GM12801 (cell line): ENCODE results near the gene GPATCH4.

Source experiments
- TF ChIP-seq, protein P1 (sequence below): IDR thresholded peaks from one replicate; pipeline ENCODE4 v1.5.1; 2011; ENCODE audit warnings: control low read depth; ENCODE audit not compliant: insufficient read length; ENCODE audit errors: extremely low read depth

GPATCH4 gene

DNA sequence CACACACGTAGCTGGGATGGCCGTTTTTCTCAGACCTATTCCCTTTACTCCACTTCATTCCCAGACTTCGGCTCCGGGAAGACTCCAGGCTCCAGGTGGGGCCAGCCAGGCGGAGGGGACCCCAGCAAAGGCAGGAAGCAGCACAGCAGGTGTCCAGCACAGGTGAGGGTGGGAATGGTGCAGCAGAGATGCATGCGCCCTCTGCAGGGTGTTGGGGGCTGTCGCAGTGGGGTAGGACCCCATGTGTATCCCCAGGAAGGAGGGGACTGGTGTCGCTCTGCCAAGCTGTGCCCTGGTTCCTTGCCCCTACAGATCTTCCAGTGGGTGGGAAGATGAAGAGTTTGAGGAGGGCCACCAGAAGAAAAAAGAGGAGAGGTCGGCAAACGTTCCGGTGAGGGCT is 16.5 kb downstream of the GPATCH4 start:
- TF ChIP-seq, protein P1, sequence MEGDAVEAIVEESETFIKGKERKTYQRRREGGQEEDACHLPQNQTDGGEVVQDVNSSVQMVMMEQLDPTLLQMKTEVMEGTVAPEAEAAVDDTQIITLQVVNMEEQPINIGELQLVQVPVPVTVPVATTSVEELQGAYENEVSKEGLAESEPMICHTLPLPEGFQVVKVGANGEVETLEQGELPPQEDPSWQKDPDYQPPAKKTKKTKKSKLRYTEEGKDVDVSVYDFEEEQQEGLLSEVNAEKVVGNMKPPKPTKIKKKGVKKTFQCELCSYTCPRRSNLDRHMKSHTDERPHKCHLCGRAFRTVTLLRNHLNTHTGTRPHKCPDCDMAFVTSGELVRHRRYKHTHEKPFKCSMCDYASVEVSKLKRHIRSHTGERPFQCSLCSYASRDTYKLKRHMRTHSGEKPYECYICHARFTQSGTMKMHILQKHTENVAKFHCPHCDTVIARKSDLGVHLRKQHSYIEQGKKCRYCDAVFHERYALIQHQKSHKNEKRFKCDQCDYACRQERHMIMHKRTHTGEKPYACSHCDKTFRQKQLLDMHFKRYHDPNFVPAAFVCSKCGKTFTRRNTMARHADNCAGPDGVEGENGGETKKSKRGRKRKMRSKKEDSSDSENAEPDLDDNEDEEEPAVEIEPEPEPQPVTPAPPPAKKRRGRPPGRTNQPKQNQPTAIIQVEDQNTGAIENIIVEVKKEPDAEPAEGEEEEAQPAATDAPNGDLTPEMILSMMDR = no peak

DNA sequence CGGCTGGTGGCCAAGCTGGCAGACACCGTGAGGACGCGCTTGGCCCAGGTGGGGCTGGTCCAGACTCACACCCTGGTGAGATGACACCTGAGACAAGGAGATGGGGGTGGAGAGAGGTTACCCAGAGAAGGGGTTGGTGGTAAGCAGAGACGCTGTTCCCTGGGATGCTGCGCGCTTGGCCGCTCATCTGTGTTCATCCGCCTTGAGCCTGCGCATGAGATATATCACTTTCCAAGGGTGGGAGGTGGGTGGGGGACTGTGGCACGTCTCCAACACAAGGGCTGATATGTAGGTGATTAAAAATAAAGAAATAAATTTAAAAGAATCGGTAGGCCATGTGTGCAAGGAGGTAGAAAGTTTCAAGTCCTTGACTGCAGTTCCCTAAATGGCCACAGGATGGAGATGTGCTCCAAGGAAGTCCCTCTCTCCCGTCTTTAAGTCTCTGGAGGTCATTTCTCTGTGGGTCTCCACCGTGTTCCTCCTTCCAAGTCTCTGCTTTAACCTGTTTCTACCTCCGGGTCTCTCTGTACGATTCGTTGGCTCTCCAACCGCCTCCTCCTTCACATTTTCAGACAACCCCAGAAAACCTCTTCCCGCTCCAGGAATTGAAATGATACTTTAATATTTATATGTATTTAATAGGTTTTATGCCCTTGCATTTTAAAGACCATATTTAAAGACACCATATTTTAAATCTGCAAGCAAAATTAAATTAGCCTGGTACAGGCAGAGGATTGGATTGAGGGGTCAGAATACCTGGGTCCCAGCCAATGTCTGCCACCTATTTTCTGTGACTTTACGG is 17.3 kb downstream of the GPATCH4 start:
- TF ChIP-seq, protein P1 = no peak

DNA sequence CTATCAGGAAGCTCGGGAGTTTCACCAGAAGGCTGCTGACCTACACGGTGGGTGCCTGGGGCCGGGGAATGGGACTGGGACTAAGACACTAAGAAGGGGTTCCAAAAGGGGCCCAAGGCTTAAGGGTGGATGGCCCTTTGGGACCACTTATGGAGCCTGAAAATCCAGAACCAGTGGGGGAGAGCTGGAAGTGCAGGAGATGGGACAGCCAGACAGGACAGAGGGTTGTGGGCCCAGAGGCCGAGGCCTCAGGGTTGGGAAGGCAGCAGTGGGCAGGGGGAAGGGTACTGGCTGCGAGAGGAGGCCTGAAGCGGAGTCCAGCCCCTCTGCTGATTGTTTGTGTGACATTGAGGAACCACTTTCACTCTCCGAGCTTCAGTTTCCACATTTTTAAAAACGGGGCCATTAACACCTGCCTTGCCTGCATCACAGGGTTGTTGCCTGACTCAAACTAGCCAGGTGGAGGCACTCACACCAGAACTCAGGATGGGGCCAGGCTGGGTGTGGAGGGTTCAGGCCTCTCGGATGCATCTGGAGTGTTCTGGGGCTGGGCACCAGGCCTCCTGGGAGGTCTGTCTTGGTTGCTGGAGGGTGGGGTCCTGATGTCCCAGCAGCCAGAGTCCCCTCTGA is 18.8 kb downstream of the GPATCH4 start:
- TF ChIP-seq, protein P1 = no peak

DNA sequence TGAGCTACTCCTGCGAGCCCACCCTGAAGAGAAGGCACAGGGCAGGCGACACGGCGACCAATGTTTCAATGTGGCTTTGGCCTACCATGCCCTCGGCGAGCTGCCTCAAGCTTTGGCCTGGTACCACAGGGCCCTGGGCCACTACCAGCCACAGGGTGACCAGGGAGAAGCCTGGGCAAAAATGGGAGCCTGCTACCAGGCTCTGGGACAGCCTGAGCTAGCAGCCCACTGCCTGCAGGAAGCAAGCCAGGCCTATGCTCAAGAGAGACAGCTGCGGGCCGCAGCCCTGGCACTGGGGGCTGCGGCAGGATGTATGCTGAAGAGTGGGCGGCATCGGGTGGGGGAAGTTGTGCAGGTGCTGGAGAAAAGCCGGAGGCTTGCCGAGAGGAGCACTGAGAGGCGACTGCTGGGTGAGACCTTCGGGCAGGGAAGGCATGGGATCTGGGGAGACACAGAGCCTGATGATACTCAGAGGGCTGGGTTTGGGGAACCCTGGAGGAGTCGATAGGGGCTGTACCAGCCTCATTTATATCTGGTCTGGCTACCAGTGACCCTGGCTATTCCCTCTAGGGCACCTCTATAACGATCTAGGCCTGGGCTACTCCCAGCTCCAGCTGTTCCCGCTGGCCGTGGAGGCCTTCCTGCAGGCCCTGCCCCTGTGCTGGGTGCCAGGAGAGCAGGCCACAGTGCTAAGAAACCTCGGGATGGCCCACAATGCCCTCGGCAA is 19.5 kb downstream of the GPATCH4 start:
- TF ChIP-seq, protein P1 = no peak

DNA sequence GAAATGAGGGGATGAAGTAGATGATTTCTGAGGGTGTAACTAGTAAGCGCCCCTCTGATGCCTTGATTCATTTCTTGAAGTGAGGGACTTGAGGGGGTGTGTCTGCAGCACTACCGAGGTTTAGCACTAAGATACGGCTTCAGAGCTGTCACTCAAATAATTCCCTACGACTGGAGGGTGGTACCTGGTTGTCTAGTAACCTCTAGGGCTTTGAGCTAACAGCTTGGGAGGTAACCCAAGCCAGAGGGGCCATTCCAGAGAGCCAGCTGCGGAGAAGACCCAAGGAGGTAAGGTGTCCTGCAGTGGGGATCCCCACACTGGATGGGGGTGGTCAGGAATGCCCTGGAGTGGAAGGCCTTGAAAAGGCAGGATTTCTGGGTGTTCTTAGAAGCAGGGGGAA is 21.8 kb downstream of the GPATCH4 start, which contains the start of gene TTC24:
Gene TTC24, plus strand, starts transcription at position 252 of the 400 bp plus-strand sequence. CDS start 1,642 bp downstream, outside the sequence.
- TF ChIP-seq, protein P1 = no peak

DNA sequence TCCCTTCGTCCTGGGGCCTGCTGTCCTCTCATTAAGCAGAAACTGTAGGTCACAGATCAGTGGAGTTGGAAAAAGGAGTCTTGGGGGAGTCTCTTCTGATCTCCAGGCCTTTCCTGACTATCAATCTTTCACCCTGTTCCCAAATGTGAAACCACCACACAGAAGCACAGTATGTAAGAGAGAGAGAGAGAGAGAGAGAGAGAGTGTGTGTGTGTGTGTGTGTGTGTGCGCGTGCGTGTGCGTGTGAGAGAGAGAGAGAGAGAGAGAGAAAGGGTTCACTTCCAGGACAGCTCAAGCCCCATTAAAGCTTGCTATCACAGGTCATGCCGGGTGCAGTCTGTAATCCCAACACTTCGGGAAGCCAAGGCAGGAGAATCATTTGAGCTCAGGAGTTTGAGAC is 23.2 kb downstream of the GPATCH4 start:
- TF ChIP-seq, protein P1 = no peak

DNA sequence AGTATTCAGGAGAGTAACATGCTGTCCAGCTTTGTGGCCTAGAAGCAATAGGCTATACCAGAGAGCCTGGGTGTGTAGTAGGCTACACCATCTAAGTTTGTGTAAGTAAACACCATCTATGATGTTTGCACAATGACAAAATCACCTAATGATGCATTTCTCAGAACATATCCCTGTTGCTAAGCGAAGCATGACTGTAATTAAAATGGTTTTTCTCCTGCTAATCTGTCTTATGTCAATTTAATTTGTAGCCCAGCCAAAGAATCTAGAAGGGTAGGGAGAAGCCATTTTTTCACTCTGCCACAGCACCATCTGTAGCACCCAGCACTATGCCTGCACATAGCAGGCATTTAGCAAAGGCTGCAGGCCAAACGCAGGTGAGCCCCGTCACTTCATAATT is 23.7 kb downstream of the GPATCH4 start:
- TF ChIP-seq, protein P1 = no peak
